Uterus (tissue), 4 donors: ENCODE measurements around the gene TMEM229A. TPM values are rescaled to one million over a fixed set of nuclear protein-coding genes. Genes with fewer than 3 reads are reported as not detected.
"Not testable (repeated sequence)": the region's sequence is repeated elsewhere in the genome, so short reads cannot be mapped to it uniquely, and the experiment has no call there.

Source experiments
- DNase-seq, 2 donors: peaks; one replicate each; pipeline ENCODE4 v3.0.0-alpha.2; 2019 to 2020
- H3K27ac ChIP-seq, 2 donors: fragments of 200-600 bp; sonication (generic); 1 replicate in 1 of 2; 2 replicates in 1 of 2; pipeline ENCODE4 v1.5.1; 2016 to 2018
- H3K27me3 ChIP-seq, 2 donors: fragments of 200-600 bp; sonication (generic); one replicate each; pipeline ENCODE4 v1.5.1; 2018 to 2019; ENCODE audit warnings: control low read depth in 1 of 2
- H3K36me3 ChIP-seq, 2 donors: fragments of 200-600 bp; sonication (generic); one replicate each; pipeline ENCODE4 v1.5.1; 2019; ENCODE audit warnings: control low read depth in 1 of 2
- H3K4me1 ChIP-seq, 2 donors: fragments of 200-600 bp; sonication (generic); one replicate each; pipeline ENCODE4 v1.5.1; 2018 to 2019; ENCODE audit warnings: control low read depth in 1 of 2
- H3K4me3 ChIP-seq, 2 donors: fragments of 200-600 bp; sonication (generic); 1 replicate in 1 of 2; 2 replicates in 1 of 2; pipeline ENCODE4 v1.5.1; 2018 to 2019; ENCODE audit warnings: mild to moderate bottlenecking in 1 of 2
- H3K9me3 ChIP-seq, 2 donors: fragments of 200-600 bp; sonication (generic); one replicate each; pipeline ENCODE4 v1.5.1; 2019; ENCODE audit warnings: control low read depth in 1 of 2
- POLR2A ChIP-seq, 2 donors: fragments of 450-650 bp; IDR thresholded peaks; one replicate each; pipeline ENCODE4 v1.6.1; 2016; ENCODE audit warnings: antibody characterized with exemption in 2 of 2, mild to moderate bottlenecking in 1 of 2, moderate library complexity in 1 of 2
- intact Hi-C: fragments of 100-400 bp; cut with DNase I; formaldehyde crosslinking; loops from one replicate; pipeline ENCODE4 v1.15.1; 2023; ENCODE audit warnings: low total_unique reads
- total RNA-seq, 4 donors: library from RNA; depleted of rRNA in 3 of 4; stranded (reverse); fragments of >200 nt in 3 of 4; gene quantifications; one replicate each; pipeline versions ENCODE4 v1.1.0 to v1.2.4, GENCODE V29; 2014 to 2023
- TF ChIP-seq, protein P1 (sequence below), 4 experiments: fragments of 200-600 bp in 2 of 4; fragments of 450-650 bp in 2 of 4; sonication (generic) in 2 of 4; IDR thresholded peaks; one replicate each; pipeline ENCODE4 v1.5.1; 2016 to 2019; ENCODE audit warnings: antibody characterized with exemption in 4 of 4, mild to moderate bottlenecking in 2 of 4, moderate library complexity in 1 of 4
- donor health status: DM: yes; HTN: yes; CAD: no.

The TMEM229A gene
- total RNA-seq, 4 donors from 2014 or later: 7.1 TPM; not detected in 3

DNA sequence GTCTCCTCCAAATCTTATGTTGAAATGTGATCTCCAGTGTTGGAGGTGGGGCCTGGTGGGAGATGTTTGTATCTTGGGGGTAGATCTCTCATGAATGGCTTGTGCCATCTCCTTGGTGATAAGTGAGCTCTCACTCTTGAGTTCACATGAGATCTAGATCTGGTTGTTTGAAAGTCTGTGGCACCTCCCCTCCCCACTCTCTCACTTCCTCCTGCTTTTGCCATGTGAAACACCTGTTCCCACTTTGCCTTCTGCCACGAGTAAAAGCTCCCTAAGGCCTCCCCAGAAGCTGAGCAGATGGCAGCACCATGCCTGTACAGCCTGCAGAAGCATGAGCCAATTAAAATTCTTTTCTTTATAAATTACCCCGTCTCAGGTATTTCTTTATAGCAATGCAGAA lies 23.5 kb downstream of the TMEM229A start:
- Histone ChIP-seq H3K9me3 (no peaks in the 10 kb centered on the region), H3K36me3 (no peaks in the 10 kb centered on the region), H3K4me1 (no peaks in the 10 kb centered on the region), H3K4me3 (no peak overlapping the region), H3K27me3 (no peaks in the 10 kb centered on the region), H3K27ac (no peak overlapping the region)
- intact Hi-C loops: no loop called here
- TF ChIP-seq, protein P1, sequence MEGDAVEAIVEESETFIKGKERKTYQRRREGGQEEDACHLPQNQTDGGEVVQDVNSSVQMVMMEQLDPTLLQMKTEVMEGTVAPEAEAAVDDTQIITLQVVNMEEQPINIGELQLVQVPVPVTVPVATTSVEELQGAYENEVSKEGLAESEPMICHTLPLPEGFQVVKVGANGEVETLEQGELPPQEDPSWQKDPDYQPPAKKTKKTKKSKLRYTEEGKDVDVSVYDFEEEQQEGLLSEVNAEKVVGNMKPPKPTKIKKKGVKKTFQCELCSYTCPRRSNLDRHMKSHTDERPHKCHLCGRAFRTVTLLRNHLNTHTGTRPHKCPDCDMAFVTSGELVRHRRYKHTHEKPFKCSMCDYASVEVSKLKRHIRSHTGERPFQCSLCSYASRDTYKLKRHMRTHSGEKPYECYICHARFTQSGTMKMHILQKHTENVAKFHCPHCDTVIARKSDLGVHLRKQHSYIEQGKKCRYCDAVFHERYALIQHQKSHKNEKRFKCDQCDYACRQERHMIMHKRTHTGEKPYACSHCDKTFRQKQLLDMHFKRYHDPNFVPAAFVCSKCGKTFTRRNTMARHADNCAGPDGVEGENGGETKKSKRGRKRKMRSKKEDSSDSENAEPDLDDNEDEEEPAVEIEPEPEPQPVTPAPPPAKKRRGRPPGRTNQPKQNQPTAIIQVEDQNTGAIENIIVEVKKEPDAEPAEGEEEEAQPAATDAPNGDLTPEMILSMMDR (IDR thresholded peaks at IDR 0.05): no peak
- TF ChIP-seq POLR2A (IDR thresholded peaks at IDR 0.05): no peak
- no peak for DNase-seq

DNA sequence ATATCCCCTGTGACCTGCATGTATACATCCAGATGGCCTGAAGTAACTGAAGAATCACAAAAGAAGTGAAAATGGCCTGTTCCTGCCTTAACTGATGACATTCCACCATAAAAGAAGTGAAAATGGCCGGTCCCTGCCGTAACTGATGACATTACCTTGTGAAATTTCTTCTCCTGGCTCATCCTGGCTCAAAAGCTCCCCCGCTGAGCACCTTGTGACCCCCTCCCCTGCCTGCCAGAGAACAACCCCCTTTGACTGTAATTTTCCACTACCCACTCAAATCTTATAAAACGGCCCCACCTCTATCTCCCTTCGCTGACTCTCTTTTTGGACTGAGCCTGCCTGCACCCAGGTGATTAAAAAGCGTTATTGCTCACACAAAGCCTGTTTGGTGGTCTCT lies 24.6 kb downstream of the TMEM229A start:
- H3K4me1 ChIP-seq, H3K9me3 ChIP-seq, H3K27me3 ChIP-seq, H3K4me3 ChIP-seq, DNase-seq, H3K36me3 ChIP-seq, H3K27ac ChIP-seq, intact Hi-C loops: not testable (repeated sequence)

DNA sequence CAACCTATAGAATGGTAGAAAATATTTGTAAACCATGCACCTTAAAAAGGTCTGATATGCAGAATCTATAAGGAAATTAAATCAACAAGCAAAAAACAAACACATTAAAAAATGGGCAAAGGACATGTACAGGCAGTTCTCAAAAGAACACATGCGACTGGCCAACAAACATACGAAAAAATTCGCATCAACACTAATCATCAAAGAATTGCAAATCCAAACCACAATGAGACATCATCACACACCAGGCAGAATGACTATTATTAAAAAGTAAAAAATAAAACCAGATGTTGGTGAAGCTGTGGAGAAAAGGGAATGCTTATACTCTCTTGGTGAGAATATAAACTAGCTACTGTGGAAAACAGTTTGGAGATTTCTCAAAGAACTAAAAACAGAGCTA lies 33.2 kb downstream of the TMEM229A start:
- Histone ChIP-seq H3K27me3 (no peaks in the 10 kb centered on the region), H3K36me3 (no peaks in the 10 kb centered on the region), H3K4me3 (no peak overlapping the region), H3K9me3 (no peaks in the 10 kb centered on the region), H3K4me1 (no peaks in the 10 kb centered on the region), H3K27ac (no peak overlapping the region)
- no peak for TF ChIP-seq POLR2A (IDR thresholded peaks at IDR 0.05)
- TF ChIP-seq, protein P1 (IDR thresholded peaks at IDR 0.05): no peak
- intact Hi-C loops: no loop called here
- no peak for DNase-seq

DNA sequence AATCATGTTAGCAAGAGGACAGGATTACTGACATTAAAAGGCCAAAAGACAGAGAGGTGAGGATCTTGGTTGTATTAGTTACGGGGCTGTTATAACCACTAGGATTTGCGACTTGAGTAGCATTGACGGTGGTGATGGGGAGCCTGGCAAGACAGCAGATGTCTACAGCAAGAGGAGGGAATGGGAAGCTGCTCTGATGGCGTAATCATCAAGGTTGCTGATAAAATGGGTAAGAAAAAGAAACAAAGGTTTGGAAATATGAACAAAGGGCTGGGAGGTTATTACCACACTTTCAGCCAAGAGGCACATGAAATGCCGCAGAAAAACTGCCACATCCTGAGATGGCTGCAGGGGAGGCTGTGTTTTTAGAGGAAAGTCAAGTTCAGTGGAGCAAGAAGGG lies 33.9 kb downstream of the TMEM229A start:
- no peak for TF ChIP-seq POLR2A (IDR thresholded peaks at IDR 0.05)
- TF ChIP-seq, protein P1 (IDR thresholded peaks at IDR 0.05): no peak
- DNase-seq: no peak
- Histone ChIP-seq H3K36me3 (no peaks in the 10 kb centered on the region), H3K9me3 (no peaks in the 10 kb centered on the region), H3K27ac (no peak overlapping the region), H3K27me3 (no peaks in the 10 kb centered on the region), H3K4me3 (no peak overlapping the region), H3K4me1 (no peaks in the 10 kb centered on the region)
- intact Hi-C loops: no loop called here

DNA sequence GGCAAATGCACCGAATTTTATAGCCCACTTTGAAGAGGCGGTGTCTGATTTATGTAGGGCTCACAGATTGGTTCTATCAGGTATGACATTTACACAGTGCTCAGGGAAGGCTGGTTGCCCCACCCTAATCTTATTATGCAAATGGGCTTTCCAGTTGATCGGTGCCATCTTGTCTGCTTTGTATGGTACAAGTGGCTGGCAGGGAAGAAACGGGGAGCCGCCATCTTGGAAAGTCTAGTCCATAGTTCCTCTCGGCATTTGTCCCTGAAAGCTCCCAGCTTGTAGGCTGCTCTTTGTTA lies 36.6 kb downstream of the TMEM229A start:
- intact Hi-C loops: no loop called here
- no peaks in the 10 kb centered on the region for H3K9me3 ChIP-seq
- H3K27ac ChIP-seq: no peak overlapping the region
- H3K4me1 ChIP-seq: no peaks in the 10 kb centered on the region
- H3K36me3 ChIP-seq: no peaks in the 10 kb centered on the region
- H3K27me3 ChIP-seq: no peaks in the 10 kb centered on the region
- no peak for DNase-seq
- TF ChIP-seq, protein P1 (IDR thresholded peaks at IDR 0.05): no peak
- TF ChIP-seq POLR2A (IDR thresholded peaks at IDR 0.05): no peak
- no peak overlapping the region for H3K4me3 ChIP-seq

GRCh38 chr7:123995617-123996326 lies 37.1 kb downstream of the TMEM229A start:
- H3K4me3 ChIP-seq: no peak overlapping the region
- intact Hi-C loops: no loop called here
- H3K27me3 ChIP-seq: no peaks in the 10 kb centered on the region
- DNase-seq: no peak
- no peaks in the 10 kb centered on the region for H3K36me3 ChIP-seq
- no peak overlapping the region for H3K27ac ChIP-seq
- no peaks in the 10 kb centered on the region for H3K9me3 ChIP-seq
- TF ChIP-seq POLR2A (IDR thresholded peaks at IDR 0.05): no peak
- TF ChIP-seq, protein P1 (IDR thresholded peaks at IDR 0.05): no peak
- H3K4me1 ChIP-seq: no peaks in the 10 kb centered on the region
